ENCODE data around the gene SLC12A1.

SLC12A1 gene

DNA sequence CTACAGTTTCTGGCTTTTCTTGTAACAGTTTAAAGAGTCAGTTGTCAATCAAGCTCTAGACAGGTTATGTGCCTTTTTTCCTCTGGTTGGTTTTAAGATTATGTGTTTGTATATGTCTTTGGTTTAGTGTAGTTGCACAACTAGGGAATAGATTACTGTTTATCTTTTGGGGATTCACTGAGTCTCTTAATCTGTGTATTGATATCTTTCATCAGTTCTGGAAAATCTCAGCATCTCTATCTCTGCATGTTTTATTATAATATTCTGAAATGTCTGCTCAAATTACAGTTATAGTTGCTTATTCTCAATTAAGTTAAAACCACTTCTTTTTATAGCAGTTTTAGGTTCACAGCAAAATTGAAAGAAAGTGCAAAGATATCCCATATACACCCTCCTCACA lies 139.4 kb downstream of the SLC12A1 start:
- Histone ChIP-seq H3K27me3 (ENCODE audit: control insufficient read depth, insufficient read depth, low read length) (no peaks in the 10 kb centered on the region), H3K4me1 (ENCODE audit: control insufficient read depth, insufficient read depth, low read length) (peaks cover 11% of the 10 kb centered on the region), H3K36me3 (ENCODE audit: control insufficient read depth, insufficient read depth, low read length) (peaks cover 33% of the 10 kb centered on the region), H3K9ac (ENCODE audit: low read depth, low read length) (no peak overlapping the region), H3K9me3 (ENCODE audit: control insufficient read depth, insufficient read depth, low read length) (no peaks in the 10 kb centered on the region), H3K27ac (ENCODE audit: low read depth, low read length) (no peak overlapping the region), H3K4me3 (ENCODE audit: low read depth, low read length) (no peak overlapping the region)

DNA sequence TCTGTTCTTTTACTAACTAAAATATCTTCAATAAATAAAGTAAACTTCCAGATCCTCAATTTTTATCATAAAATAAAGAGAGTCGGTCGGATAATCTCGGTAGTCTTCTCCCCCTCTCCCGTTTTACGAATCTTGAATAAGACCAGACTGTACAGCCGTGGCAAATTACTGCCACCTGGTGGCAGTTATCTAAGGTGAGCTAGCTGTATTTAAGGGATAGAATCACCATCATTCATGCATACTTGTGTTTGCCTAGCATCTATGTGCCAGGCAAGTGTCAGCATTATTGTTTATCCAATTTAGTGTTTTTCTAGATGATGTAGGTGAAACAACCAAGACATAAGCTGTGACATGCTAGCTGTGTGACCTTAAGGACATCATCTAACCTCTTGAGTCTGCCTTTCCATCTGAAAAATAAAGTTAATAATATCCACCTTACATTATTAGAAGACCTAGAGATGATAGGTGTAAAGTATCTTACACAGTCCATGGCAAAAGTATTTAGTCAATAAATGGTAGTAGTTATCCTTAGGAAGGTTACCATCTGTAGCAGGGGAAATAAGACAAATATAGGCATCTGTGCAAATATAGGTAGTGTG lies 146.5 kb downstream of the SLC12A1 start:
- no peak overlapping the region for H3K27ac ChIP-seq (ENCODE audit: low read depth, low read length)
- H3K27me3 ChIP-seq (ENCODE audit: control insufficient read depth, insufficient read depth, low read length), result no peaks in the 10 kb centered on the region
- no peaks in the 10 kb centered on the region for H3K9me3 ChIP-seq (ENCODE audit: control insufficient read depth, insufficient read depth, low read length)
- no peak overlapping the region for H3K9ac ChIP-seq (ENCODE audit: low read depth, low read length)
- H3K4me3 ChIP-seq (ENCODE audit: low read depth, low read length), result no peak overlapping the region
- H3K36me3 ChIP-seq (ENCODE audit: control insufficient read depth, insufficient read depth, low read length), result no peaks in the 10 kb centered on the region
- peaks cover 11% of the 10 kb centered on the region for H3K4me1 ChIP-seq (ENCODE audit: control insufficient read depth, insufficient read depth, low read length)

Measured in HUES48 (cell line).